Endothelial cell of hepatic sinusoid (primary cell): ENCODE data around the gene CD81.

Experiments used
- in situ Hi-C: cut with HindIII; loops from 2 replicates; pipeline ENCODE4 v1.10.0; 2017; ENCODE audit warnings: low sequenced_read_pairs

CD81 gene

GRCh38 chr11:2402106-2402505 lies 25.0 kb downstream of the CD81 start:
- in situ Hi-C loops = no loop called here

- in situ Hi-C loops = no loop called here
These were observed 26.0 kb downstream of the CD81 start for GRCh38 chr11:2402890-2403645.

GRCh38 chr11:2404735-2405196 lies 27.7 kb downstream of the CD81 start:
- in situ Hi-C loops = no loop called here

GRCh38 chr11:2406451-2406850 lies 29.3 kb downstream of the CD81 start:
- in situ Hi-C loops = no loop called here

GRCh38 chr11:2406878-2407410 lies 29.8 kb downstream of the CD81 start:
- in situ Hi-C loops = no loop called here

GRCh38 chr11:2408671-2409070 lies 31.6 kb downstream of the CD81 start:
- in situ Hi-C loops = no loop called here

GRCh38 chr11:2409126-2409525 lies 32.0 kb downstream of the CD81 start:
- in situ Hi-C loops = no loop called here

GRCh38 chr11:2409611-2410468 lies 32.7 kb downstream of the CD81 start:
- in situ Hi-C loops = loop anchor here (5.0 kb wide), 1 partner anchor 163 kb away; no protein-coding TSS in a partner anchor

- in situ Hi-C loops = loop anchor here (5.0 kb wide), 1 partner anchor 163 kb away; no protein-coding TSS in a partner anchor
These were observed 33.5 kb downstream of the CD81 start for GRCh38 chr11:2410616-2411015.

GRCh38 chr11:2411446-2412305 lies 34.6 kb downstream of the CD81 start:
- in situ Hi-C loops = loop anchor here (5.0 kb wide), 1 partner anchor 164 kb away; no protein-coding TSS in a partner anchor

GRCh38 chr11:2412323-2412722 lies 35.2 kb downstream of the CD81 start:
- in situ Hi-C loops = loop anchor here (5.0 kb wide), 1 partner anchor 165 kb away; no protein-coding TSS in a partner anchor

GRCh38 chr11:2413742-2414579 lies 36.9 kb downstream of the CD81 start:
- in situ Hi-C loops = loop anchor here (5.0 kb wide), 1 partner anchor 167 kb away; no protein-coding TSS in a partner anchor

- in situ Hi-C loops = loop anchor here (5.0 kb wide), 1 partner anchor 167 kb away; no protein-coding TSS in a partner anchor
These were observed 37.5 kb downstream of the CD81 start for GRCh38 chr11:2414616-2415015.

GRCh38 chr11:2415171-2415570 lies 38.1 kb downstream of the CD81 start:
- in situ Hi-C loops = no loop called here

- in situ Hi-C loops = no loop called here
These were observed 38.7 kb downstream of the CD81 start for GRCh38 chr11:2415601-2416380.

- in situ Hi-C loops = no loop called here
These were observed 39.7 kb downstream of the CD81 start for GRCh38 chr11:2416765-2417164.

- in situ Hi-C loops = no loop called here
These were observed 41.0 kb downstream of the CD81 start for GRCh38 chr11:2417856-2418692.
